GM18517 (cell line): ENCODE data around the gene ZBED3.

ENCODE experiments used
- ATAC-seq: cut with Tn5 transposase; IDR thresholded peaks from one replicate; pipeline ENCODE4 v1.9.1; 2021; ENCODE audit warnings: mild to moderate bottlenecking, moderate library complexity; ENCODE audit not compliant: unreplicated experiment

The ZBED3 gene

GRCh38 chr5:77077829-77078176 lies 9.3 kb downstream of the ZBED3 start:
- ATAC-seq, result peak; percentile 17

GRCh38 chr5:77076961-77077828 lies 9.9 kb downstream of the ZBED3 start:
- peak; percentile 69 for ATAC-seq

- ATAC-seq, result no peak
Observed at GRCh38 chr5:77074745-77075144, 12.3 kb downstream of the ZBED3 start.

GRCh38 chr5:77073667-77074066 lies 13.4 kb downstream of the ZBED3 start:
- no peak for ATAC-seq

- peak; percentile 83 for ATAC-seq
Observed at GRCh38 chr5:77066823-77067442, 20.2 kb downstream of the ZBED3 start.

- peak; percentile 28 for ATAC-seq
Observed at GRCh38 chr5:77066184-77066583, 20.9 kb downstream of the ZBED3 start.

GRCh38 chr5:77065256-77065655 lies 21.8 kb downstream of the ZBED3 start:
- no peak for ATAC-seq

GRCh38 chr5:77064040-77064439 lies 23.0 kb downstream of the ZBED3 start:
- no peak for ATAC-seq

- no peak for ATAC-seq
Observed at GRCh38 chr5:77046416-77047073, 40.5 kb downstream of the ZBED3 start.

GRCh38 chr5:77035950-77036349 lies 51.1 kb downstream of the ZBED3 start:
- no peak for ATAC-seq

- no peak for ATAC-seq
Observed at GRCh38 chr5:77033338-77033737, 53.7 kb downstream of the ZBED3 start.

GRCh38 chr5:77032635-77033034 lies 54.5 kb downstream of the ZBED3 start:
- ATAC-seq, result no peak

GRCh38 chr5:77031891-77032290 lies 55.2 kb downstream of the ZBED3 start:
- ATAC-seq, result no peak

- ATAC-seq, result peak; percentile 97
Observed at GRCh38 chr5:77030097-77031071, 56.7 kb downstream of the ZBED3 start, which contains the start of gene AGGF1. AGGF1 (plus strand) TSS chr5:77030404; CDS start chr5:77030767, 363 bp downstream.

- no peak for ATAC-seq
Observed at GRCh38 chr5:77029376-77029885, 57.7 kb downstream of the ZBED3 start.

- no peak for ATAC-seq
Observed at GRCh38 chr5:77028631-77029375, 58.3 kb downstream of the ZBED3 start.

- no peak for ATAC-seq
Observed at GRCh38 chr5:77024490-77024889, 62.6 kb downstream of the ZBED3 start.

- ATAC-seq, result no peak
Observed at GRCh38 chr5:77022511-77023417, 64.3 kb downstream of the ZBED3 start.
